HEK293 (cell line): ENCODE results near the gene CELF1.

Experiments used
- ATF2 ChIP-seq: fragments of 450-650 bp; formaldehyde crosslinking; IDR thresholded peaks from 2 replicates; pipeline ENCODE4 v1.5.1; 2016; ENCODE audit warnings: missing biosample characterization, missing genetic modification characterization, low read depth
- BCL6B ChIP-seq: fragments of 450-650 bp; formaldehyde crosslinking; IDR thresholded peaks from 2 replicates; pipeline ENCODE4 v1.5.1; 2017; ENCODE audit warnings: missing biosample characterization, missing genetic modification characterization
- EGR2 ChIP-seq: fragments of 450-650 bp; formaldehyde crosslinking; IDR thresholded peaks from 2 replicates; pipeline ENCODE4 v1.5.1; 2016; ENCODE audit warnings: low read depth, missing biosample characterization, missing genetic modification characterization
- HOXC10 ChIP-seq: sonication (generic); formaldehyde crosslinking; IDR thresholded peaks from 2 replicates; pipeline ENCODE4 v1.8.1; 2023; ENCODE audit warnings: mild to moderate bottlenecking, missing genetic modification reagents
- KLF1 ChIP-seq: fragments of 450-650 bp; formaldehyde crosslinking; IDR thresholded peaks from 2 replicates; pipeline ENCODE4 v1.5.1; 2016; ENCODE audit warnings: missing biosample characterization, missing genetic modification characterization
- KLF9 ChIP-seq: fragments of 450-650 bp; formaldehyde crosslinking; IDR thresholded peaks from 2 replicates; pipeline ENCODE4 v1.5.1; 2016; ENCODE audit warnings: missing biosample characterization, missing genetic modification characterization, low read depth
- PBX3 ChIP-seq: sonication (generic); formaldehyde crosslinking; IDR thresholded peaks from 2 replicates; pipeline ENCODE4 v1.8.1; 2022; ENCODE audit warnings: mild to moderate bottlenecking, moderate library complexity, missing genetic modification reagents
- PRDM4 ChIP-seq: fragments of 450-650 bp; formaldehyde crosslinking; IDR thresholded peaks from 2 replicates; pipeline ENCODE4 v1.5.1; 2017; ENCODE audit warnings: missing biosample characterization, missing genetic modification characterization
- SCRT1 ChIP-seq: fragments of 450-650 bp; formaldehyde crosslinking; IDR thresholded peaks from 2 replicates; pipeline ENCODE4 v1.5.1; 2016; ENCODE audit warnings: missing biosample characterization, missing genetic modification characterization, borderline replicate concordance
- SP2 ChIP-seq: fragments of 450-650 bp; formaldehyde crosslinking; IDR thresholded peaks from 2 replicates; pipeline ENCODE4 v1.5.1; 2016; ENCODE audit warnings: missing biosample characterization, missing genetic modification characterization
- ZBTB21 ChIP-seq: fragments of 450-650 bp; formaldehyde crosslinking; IDR thresholded peaks from 2 replicates; pipeline ENCODE4 v1.5.1; 2017; ENCODE audit warnings: missing biosample characterization, missing genetic modification characterization
- ZBTB7A ChIP-seq: fragments of 450-650 bp; formaldehyde crosslinking; IDR thresholded peaks from 2 replicates; pipeline ENCODE4 v1.5.1; 2016; ENCODE audit warnings: low read depth, missing biosample characterization, missing genetic modification characterization
- ZEB2 ChIP-seq: fragments of 450-650 bp; formaldehyde crosslinking; IDR thresholded peaks from 2 replicates; pipeline ENCODE4 v1.5.1; 2016; ENCODE audit warnings: missing biosample characterization, missing genetic modification characterization
- ZFP3 ChIP-seq: fragments of 450-650 bp; formaldehyde crosslinking; IDR thresholded peaks from 2 replicates; pipeline ENCODE4 v1.5.1; 2016; ENCODE audit warnings: low read depth, missing biosample characterization, missing genetic modification characterization
- ZNF114 ChIP-seq: fragments of 450-650 bp; formaldehyde crosslinking; IDR thresholded peaks from 2 replicates; pipeline ENCODE4 v1.5.0; 2017; ENCODE audit warnings: missing biosample characterization, missing genetic modification characterization
- ZNF121 ChIP-seq: fragments of 450-650 bp; formaldehyde crosslinking; IDR thresholded peaks from 2 replicates; pipeline ENCODE4 v1.5.1; 2016; ENCODE audit warnings: missing biosample characterization, missing genetic modification characterization
- ZNF140 ChIP-seq: fragments of 450-650 bp; formaldehyde crosslinking; IDR thresholded peaks from 2 replicates; pipeline ENCODE4 v1.5.1; 2016; ENCODE audit warnings: missing biosample characterization, missing genetic modification characterization
- ZNF221 ChIP-seq: fragments of 450-650 bp; formaldehyde crosslinking; IDR thresholded peaks from 2 replicates; pipeline ENCODE4 v1.5.1; 2017; ENCODE audit warnings: missing biosample characterization, missing genetic modification characterization, borderline replicate concordance
- ZNF239 ChIP-seq: fragments of 450-650 bp; formaldehyde crosslinking; IDR thresholded peaks from 2 replicates; pipeline ENCODE4 v1.5.1; 2016; ENCODE audit warnings: missing biosample characterization, missing genetic modification characterization
- ZNF248 ChIP-seq: fragments of 450-650 bp; formaldehyde crosslinking; IDR thresholded peaks from 2 replicates; pipeline ENCODE4 v1.5.1; 2017; ENCODE audit warnings: missing biosample characterization, missing genetic modification characterization
- ZNF274 ChIP-seq, 2 experiments: fragments of 200-500 bp in 1 of 2; fragments of 450-650 bp in 1 of 2; sonication (Bioruptor generic) in 1 of 2; formaldehyde crosslinking in 1 of 2; IDR thresholded peaks; 2 replicates each; pipeline versions ENCODE4 v1.5.1 to v1.6.1; 2014 to 2016; ENCODE audit warnings: borderline replicate concordance in 1 of 2, inconsistent platforms in 1 of 2, low read length in 1 of 2, missing biosample characterization in 1 of 2, missing genetic modification characterization in 1 of 2
- ZNF324 ChIP-seq: fragments of 450-650 bp; formaldehyde crosslinking; IDR thresholded peaks from 2 replicates; pipeline ENCODE4 v1.5.1; 2016; ENCODE audit warnings: missing biosample characterization, missing genetic modification characterization
- ZNF404 ChIP-seq: fragments of 450-650 bp; formaldehyde crosslinking; IDR thresholded peaks from 2 replicates; pipeline ENCODE4 v1.5.1; 2017; ENCODE audit warnings: missing biosample characterization, missing genetic modification characterization
- ZNF544 ChIP-seq: fragments of 450-650 bp; formaldehyde crosslinking; IDR thresholded peaks from 2 replicates; pipeline ENCODE4 v1.5.0; 2017; ENCODE audit warnings: missing biosample characterization, missing genetic modification characterization
- ZNF560 ChIP-seq: fragments of 450-650 bp; formaldehyde crosslinking; IDR thresholded peaks from 2 replicates; pipeline ENCODE4 v1.5.1; 2017; ENCODE audit warnings: missing biosample characterization, missing genetic modification characterization, borderline replicate concordance
- ZNF561 ChIP-seq: fragments of 450-650 bp; IDR thresholded peaks from 2 replicates; pipeline ENCODE4 v1.5.1; 2018; ENCODE audit warnings: missing biosample characterization, missing genetic modification characterization, borderline replicate concordance
- ZNF624 ChIP-seq: fragments of 450-650 bp; formaldehyde crosslinking; IDR thresholded peaks from 2 replicates; pipeline ENCODE4 v1.5.1; 2017; ENCODE audit warnings: missing biosample characterization, missing genetic modification characterization
- ZNF626 ChIP-seq: fragments of 450-650 bp; sonication (Bioruptor Pico); formaldehyde crosslinking; IDR thresholded peaks from 2 replicates; pipeline ENCODE4 v1.5.1; 2018; ENCODE audit warnings: missing biosample characterization, missing genetic modification characterization, inconsistent platforms
- ZNF670 ChIP-seq: fragments of 450-650 bp; formaldehyde crosslinking; IDR thresholded peaks from 2 replicates; pipeline ENCODE4 v1.5.1; 2016; ENCODE audit warnings: missing biosample characterization, missing genetic modification characterization, low read depth
- ZNF677 ChIP-seq: fragments of 450-650 bp; IDR thresholded peaks from 2 replicates; pipeline ENCODE4 v1.5.0; 2018; ENCODE audit warnings: missing biosample characterization, mild to moderate bottlenecking, missing genetic modification characterization, moderate library complexity
- ZNF837 ChIP-seq: fragments of 450-650 bp; formaldehyde crosslinking; IDR thresholded peaks from 2 replicates; pipeline ENCODE4 v1.5.1; 2016; ENCODE audit warnings: missing biosample characterization, missing genetic modification characterization

The CELF1 gene

GRCh38 chr11:47578524-47579494 is 25.9 kb upstream of the CELF1 start, which contains the start of the genes KBTBD4 and NDUFS3 (continued):
- TF ChIP-seq ZEB2 (tag by site-specific recombination), result peak; percentile 99
- TF ChIP-seq ZNF324 (tag by site-specific recombination), result peak; percentile 100
- no peak for TF ChIP-seq ZNF544
- TF ChIP-seq ZNF221 (tag by site-specific recombination), result no peak
- peak; percentile 87 for TF ChIP-seq EGR2 (tag by site-specific recombination)
- 0 out of 2 replicates have a peak, but pooled peaks have one; percentile 25 for TF ChIP-seq BCL6B (tag by site-specific recombination)
- no peak for TF ChIP-seq ZNF670 (tag by site-specific recombination)
- TF ChIP-seq ZNF114 (tag by site-specific recombination), result no peak
- TF ChIP-seq KLF1, result peak; percentile 85
- TF ChIP-seq ZNF837 (tag by site-specific recombination), result no peak
- 0 out of 2 replicates have a peak, but pooled peaks have one; percentile 43 for TF ChIP-seq SCRT1
- no peak for TF ChIP-seq ZNF248 (tag by site-specific recombination)
- TF ChIP-seq ZNF404, result no peak
- peak; percentile 70 for TF ChIP-seq PRDM4 (tag by site-specific recombination)
- no peak for TF ChIP-seq ZNF626
- peak; percentile 88 for TF ChIP-seq PBX3
- TF ChIP-seq SP2 (tag by site-specific recombination), result peak; percentile 94
- TF ChIP-seq ZNF624, result no peak; the same call in 1 of the 2 replicates
- no peak for TF ChIP-seq ZNF140 (tag by site-specific recombination)
- peak; percentile 82; the same call in 1 of the 2 replicates for TF ChIP-seq ZNF239 (tag by site-specific recombination)
- TF ChIP-seq ZNF561 (tag by site-specific recombination), result peak; percentile 25; the same call in 1 of the 2 replicates
- peak; percentile 86 for TF ChIP-seq ZBTB21
- peak; percentile 93 for TF ChIP-seq KLF9 (tag by site-specific recombination)
- TF ChIP-seq ZNF121, result peak; percentile 86
- TF ChIP-seq ZBTB7A (tag by site-specific recombination), result peak; percentile 92
- no peak for TF ChIP-seq ZNF560 (tag by site-specific recombination)
- TF ChIP-seq ATF2, result no peak
- no peak for TF ChIP-seq ZFP3
- TF ChIP-seq ZNF677 (tag by site-specific recombination), result no peak
- peak; percentile 92; the same call in 1 of the 2 replicates for TF ChIP-seq HOXC10 (CRISPR knock-in tag)
- TF ChIP-seq ZNF274 (IDR thresholded peaks at IDR 0.05; ENCODE audit: low read length), result no peak
- TF ChIP-seq ZNF274 (tag by site-specific recombination; IDR thresholded peaks at IDR 0.05; ENCODE audit: borderline replicate concordance), result no peak
